GM12801 (cell line): ENCODE results near the gene NEK6.

Experiments used
- TF ChIP-seq, protein P1 (sequence below): IDR thresholded peaks from one replicate; pipeline ENCODE4 v1.5.1; 2011; ENCODE audit warnings: control low read depth; ENCODE audit not compliant: insufficient read length; ENCODE audit errors: extremely low read depth

Gene NEK6

DNA sequence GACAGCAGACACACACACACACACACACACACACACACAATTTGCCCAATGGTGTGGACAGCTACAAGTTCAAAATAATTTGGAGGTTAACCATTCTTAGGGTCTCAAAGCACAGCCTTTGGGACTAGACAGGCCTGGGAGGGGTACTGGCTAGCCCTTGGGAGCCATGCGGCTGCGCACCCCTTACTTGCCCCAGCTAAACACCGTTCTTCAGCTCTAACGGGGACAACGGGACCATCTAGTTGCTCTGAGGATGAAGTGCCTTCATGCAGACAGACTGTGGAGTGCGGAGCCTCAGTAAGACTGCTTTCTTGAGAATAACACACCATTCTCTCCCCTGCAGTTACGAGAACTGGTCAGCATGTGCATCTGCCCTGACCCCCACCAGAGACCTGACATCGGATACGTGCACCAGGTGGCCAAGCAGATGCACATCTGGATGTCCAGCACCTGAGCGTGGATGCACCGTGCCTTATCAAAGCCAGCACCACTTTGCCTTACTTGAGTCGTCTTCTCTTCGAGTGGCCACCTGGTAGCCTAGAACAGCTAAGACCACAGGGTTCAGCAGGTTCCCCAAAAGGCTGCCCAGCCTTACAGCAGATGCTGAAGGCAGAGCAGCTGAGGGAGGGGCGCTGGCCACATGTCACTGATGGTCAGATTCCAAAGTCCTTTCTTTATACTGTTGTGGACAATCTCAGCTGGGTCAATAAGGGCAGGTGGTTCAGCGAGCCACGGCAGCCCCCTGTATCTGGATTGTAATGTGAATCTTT, 92.9 kb downstream of the NEK6 start:
- TF ChIP-seq, protein P1, sequence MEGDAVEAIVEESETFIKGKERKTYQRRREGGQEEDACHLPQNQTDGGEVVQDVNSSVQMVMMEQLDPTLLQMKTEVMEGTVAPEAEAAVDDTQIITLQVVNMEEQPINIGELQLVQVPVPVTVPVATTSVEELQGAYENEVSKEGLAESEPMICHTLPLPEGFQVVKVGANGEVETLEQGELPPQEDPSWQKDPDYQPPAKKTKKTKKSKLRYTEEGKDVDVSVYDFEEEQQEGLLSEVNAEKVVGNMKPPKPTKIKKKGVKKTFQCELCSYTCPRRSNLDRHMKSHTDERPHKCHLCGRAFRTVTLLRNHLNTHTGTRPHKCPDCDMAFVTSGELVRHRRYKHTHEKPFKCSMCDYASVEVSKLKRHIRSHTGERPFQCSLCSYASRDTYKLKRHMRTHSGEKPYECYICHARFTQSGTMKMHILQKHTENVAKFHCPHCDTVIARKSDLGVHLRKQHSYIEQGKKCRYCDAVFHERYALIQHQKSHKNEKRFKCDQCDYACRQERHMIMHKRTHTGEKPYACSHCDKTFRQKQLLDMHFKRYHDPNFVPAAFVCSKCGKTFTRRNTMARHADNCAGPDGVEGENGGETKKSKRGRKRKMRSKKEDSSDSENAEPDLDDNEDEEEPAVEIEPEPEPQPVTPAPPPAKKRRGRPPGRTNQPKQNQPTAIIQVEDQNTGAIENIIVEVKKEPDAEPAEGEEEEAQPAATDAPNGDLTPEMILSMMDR: no peak

DNA sequence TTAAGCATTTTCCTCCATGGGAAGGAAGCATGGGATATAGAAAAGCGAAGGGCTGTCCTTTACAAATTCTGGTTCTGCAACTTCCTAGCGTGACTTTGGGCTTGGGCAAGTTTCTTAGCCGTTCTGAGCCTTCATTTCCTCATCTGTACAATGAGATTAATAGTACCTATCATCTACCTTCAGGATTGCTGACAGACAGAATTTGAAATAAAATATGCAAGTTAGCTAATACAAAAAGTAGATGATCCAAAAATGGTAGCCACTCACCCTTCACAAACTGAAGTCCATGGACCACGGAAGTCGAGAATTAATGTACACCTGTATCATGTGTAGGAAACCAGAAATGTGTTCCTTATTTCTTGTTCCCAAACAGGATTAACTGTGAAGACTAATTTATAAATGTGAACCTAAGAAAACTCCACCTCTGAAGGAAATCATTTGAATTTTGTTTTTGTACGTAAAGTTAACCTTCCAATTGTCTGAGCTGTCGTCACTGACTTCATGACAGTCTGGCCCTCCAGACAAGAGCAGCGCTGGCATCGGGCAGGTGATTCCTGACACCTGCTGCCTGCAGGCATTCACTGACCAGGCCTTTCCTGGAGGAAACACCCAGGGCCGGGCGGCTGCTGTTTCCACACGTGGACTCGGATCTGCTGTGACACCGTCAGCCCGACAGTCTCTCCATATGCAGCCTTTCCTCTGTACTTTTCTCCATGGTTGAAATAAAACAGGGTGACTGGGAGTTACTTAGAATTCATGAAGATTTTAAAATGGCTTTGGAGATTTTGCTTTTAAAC, 94.1 kb downstream of the NEK6 start:
- TF ChIP-seq, protein P1: no peak

DNA sequence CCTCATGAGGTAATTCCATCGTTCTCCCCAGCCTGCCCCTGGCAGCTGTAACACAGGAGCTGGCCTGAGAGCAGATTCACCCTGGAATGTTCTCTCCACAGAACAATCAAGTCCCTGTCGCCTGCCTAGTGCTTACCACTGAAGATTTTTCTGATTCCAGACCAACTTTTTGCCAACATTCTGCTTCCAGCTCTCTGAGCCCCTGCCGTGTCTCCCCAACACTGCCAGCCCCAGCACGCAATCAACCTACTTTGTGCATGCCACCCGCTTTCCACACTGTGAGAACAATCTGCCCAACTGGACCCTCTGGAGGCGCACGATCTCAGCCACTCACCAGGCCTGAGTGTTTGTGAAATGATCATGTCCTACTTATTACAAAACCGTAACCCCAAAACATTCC, 94.9 kb downstream of the NEK6 start:
- TF ChIP-seq, protein P1: no peak

DNA sequence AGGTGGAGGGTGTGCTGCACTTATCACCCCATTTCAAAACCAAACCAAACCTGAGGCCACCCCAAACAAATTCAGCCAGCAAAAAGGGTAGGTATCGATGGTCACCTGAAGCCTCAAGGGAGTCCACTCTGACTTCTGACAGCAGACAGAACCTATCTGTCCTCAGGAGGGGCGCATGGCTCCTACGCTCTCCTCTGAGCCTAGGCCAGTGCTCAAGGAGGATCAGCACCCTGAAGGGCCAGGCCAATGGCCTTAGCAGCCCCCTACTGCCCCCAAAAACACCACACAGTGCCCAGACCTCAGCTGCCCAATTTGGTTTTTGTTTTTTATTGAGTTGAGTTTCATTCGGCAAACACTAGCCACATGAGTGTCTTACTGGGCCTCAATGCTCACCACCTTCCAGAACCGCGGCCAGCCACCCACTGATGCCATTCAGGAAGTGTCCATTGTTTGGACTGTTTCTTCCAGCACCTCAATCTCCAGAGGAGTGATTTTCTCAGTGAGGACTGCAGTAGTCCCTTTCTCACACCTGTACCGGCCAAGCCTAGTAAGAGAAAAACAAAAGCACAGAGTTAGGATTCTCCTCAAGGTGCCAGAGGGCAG, 95.5 kb downstream of the NEK6 start:
- TF ChIP-seq, protein P1: no peak

DNA sequence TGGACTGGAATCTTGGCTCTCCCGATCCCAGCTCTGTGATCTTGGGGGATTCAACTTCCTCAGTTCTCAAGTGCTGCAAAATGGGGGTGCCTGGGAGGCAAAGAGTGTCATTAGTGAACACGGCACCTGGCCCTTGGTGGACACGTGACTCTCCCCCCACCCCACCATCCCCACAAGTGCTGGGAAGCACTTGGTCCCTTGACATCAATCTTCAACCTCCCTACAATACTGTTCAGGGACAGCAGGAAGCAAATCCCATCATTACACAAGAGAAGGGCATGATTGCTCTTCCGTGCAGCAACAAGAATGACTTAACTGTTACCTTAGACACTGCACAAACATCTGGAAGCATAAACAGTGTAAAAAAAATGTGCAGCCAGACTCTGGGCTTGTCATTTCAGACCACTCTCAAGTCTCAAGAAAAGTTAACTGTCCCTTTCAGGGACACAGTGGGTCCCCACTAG, 96.1 kb downstream of the NEK6 start:
- TF ChIP-seq, protein P1: no peak

DNA sequence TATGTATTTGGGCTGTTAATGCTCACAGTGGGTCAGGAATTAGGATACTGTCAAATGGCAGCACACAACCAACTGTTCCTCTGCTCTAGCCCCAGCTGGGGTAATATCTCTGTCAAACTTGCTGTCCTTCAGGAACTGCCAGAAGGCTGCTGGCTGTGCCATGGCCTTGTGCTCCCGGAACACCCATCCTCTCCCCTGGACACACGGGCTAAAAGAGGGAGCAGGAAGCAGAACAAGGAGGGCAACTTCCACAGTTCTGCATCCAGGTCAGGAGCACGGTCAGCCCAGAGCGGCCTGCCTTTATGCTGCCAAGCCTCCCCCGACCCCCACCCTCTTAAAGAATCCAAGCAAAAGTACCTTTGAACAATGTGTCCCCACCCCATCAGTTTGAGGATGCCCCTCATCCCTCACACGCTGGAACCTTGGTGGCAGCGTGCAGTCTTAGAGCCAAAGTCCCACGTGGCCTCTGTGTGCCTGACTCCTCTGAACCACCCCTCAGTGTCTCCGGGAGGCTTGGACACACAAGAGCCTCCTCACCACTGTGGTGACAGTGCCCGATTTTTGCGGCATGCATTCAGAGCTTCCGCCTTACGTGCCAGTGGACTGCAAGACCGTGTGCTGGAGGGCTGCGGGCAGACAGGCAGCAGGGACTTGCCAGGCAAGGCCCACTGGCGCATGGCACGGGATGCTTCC, 96.7 kb downstream of the NEK6 start:
- TF ChIP-seq, protein P1: no peak
